Keratinocyte (primary cell): ENCODE data around the gene DIAPH2. TPM values are rescaled to one million over a fixed set of nuclear protein-coding genes. Genes with fewer than 3 reads are reported as not detected.

Experiments used
- DNase-seq: peaks from one replicate; pipeline ENCODE4 v3.0.0-alpha.2; 2011; ENCODE audit warnings: low read depth, missing footprints, low spot score
- FAIRE-seq: peaks from 2 replicates; lab custom pipeline; 2011; peaks lifted over from hg19 to GRCh38; lab: Jason Lieb, UNC
- H2AFZ ChIP-seq: 2 replicates; pipeline ENCODE4 v1.6.0; 2012; ENCODE audit warnings: low read length, control low read depth, inconsistent platforms; ENCODE audit not compliant: control insufficient read depth
- H3K27ac ChIP-seq: 2 replicates; pipeline ENCODE4 v1.5.1; 2011; ENCODE audit warnings: low read length; ENCODE audit not compliant: control insufficient read depth, insufficient read depth
- H3K27me3 ChIP-seq: 3 replicates; pipeline ENCODE4 v1.6.0; 2011; ENCODE audit warnings: low read length; ENCODE audit not compliant: control insufficient read depth, insufficient read depth; ENCODE audit errors: extremely low read depth
- H3K36me3 ChIP-seq, 2 experiments: 2 replicates in 1 of 2; 3 replicates in 1 of 2; pipeline ENCODE4 v1.5.1; 2011; ENCODE audit warnings: low read length in 2 of 2, mild to moderate bottlenecking in 1 of 2; ENCODE audit not compliant: control insufficient read depth in 2 of 2, insufficient read depth in 2 of 2; ENCODE audit errors: extremely low read depth in 1 of 2
- H3K4me1 ChIP-seq: 3 replicates; pipeline ENCODE4 v1.5.1; 2011; ENCODE audit warnings: low read length; ENCODE audit not compliant: control insufficient read depth, insufficient read depth; ENCODE audit errors: extremely low read depth
- H3K4me2 ChIP-seq: 3 replicates; pipeline ENCODE4 v1.6.0; 2011; ENCODE audit warnings: low read depth, low read length; ENCODE audit not compliant: control insufficient read depth, insufficient read depth; ENCODE audit errors: extremely low read depth
- H3K4me3 ChIP-seq, 3 experiments: fragments of 200-600 bp in 1 of 3; sonication (generic) in 1 of 3; 2 replicates in 2 of 3; 3 replicates in 1 of 3; pipeline ENCODE4 v1.5.1; 2011 to 2016; ENCODE audit warnings: low read length in 3 of 3, mild to moderate bottlenecking in 3 of 3, control low read depth in 2 of 3, inconsistent platforms in 1 of 3, low read depth in 1 of 3, mixed read lengths in 1 of 3, mixed run types in 1 of 3, moderate library complexity in 1 of 3; ENCODE audit not compliant: control insufficient read depth in 2 of 3, insufficient read depth in 2 of 3; ENCODE audit errors: extremely low read depth in 1 of 3
- H3K79me2 ChIP-seq: 2 replicates; pipeline ENCODE4 v1.6.0; 2012; ENCODE audit warnings: low read length; ENCODE audit not compliant: control insufficient read depth, insufficient read depth
- H3K9ac ChIP-seq: 3 replicates; pipeline ENCODE4 v1.6.0; 2011; ENCODE audit warnings: low read length; ENCODE audit not compliant: control insufficient read depth, insufficient read depth; ENCODE audit errors: extremely low read depth
- H3K9me1 ChIP-seq: 3 replicates; pipeline ENCODE4 v1.6.0; 2011; ENCODE audit warnings: low read length; ENCODE audit not compliant: control insufficient read depth, insufficient read depth; ENCODE audit errors: extremely low read depth
- H3K9me3 ChIP-seq: 2 replicates; pipeline ENCODE4 v1.5.1; 2012; ENCODE audit warnings: low read depth, low read length; ENCODE audit not compliant: control insufficient read depth
- H4K20me1 ChIP-seq: 3 replicates; pipeline ENCODE4 v1.6.0; 2011; ENCODE audit warnings: low read length; ENCODE audit not compliant: control insufficient read depth, insufficient read depth; ENCODE audit errors: extremely low read depth
- CTCF ChIP-seq, 3 experiments: IDR thresholded peaks in 1 of 3; conservative IDR thresholded peaks in 1 of 3; optimal IDR thresholded peaks in 1 of 3; 2 replicates in 2 of 3; 3 replicates in 1 of 3; pipeline versions ENCODE3 to v1.5.1; 2011; ENCODE audit warnings: low read length in 3 of 3, mild to moderate bottlenecking in 3 of 3, moderate library complexity in 2 of 3, control low read depth in 1 of 3, inconsistent platforms in 1 of 3; ENCODE audit not compliant: insufficient read depth in 2 of 3; ENCODE audit errors: extremely low read depth in 1 of 3
- EZH2 ChIP-seq: IDR thresholded peaks from one replicate; pipeline ENCODE4 v1.6.1; 2012; ENCODE audit warnings: inconsistent platforms, mild to moderate bottlenecking, low read length, moderate library complexity
- dilution Hi-C: fragments of 300-500 bp; cut with MboI; formaldehyde crosslinking; loops from one replicate; pipeline ENCODE4 v1.7.0; 2020; ENCODE audit warnings: low sequenced_read_pairs; ENCODE audit not compliant: extremely low pct_ligation_motif_present
- polyA plus RNA-seq, 5 experiments: library from polyadenylated mRNA; depleted of rRNA in 3 of 5; stranded (reverse) in 3 of 5; stranded (forward) in 1 of 5; unstranded in 1 of 5; fragments of >200 nt; gene quantifications; 1 replicate in 1 of 5; 2 replicates in 3 of 5; 3 replicates in 1 of 5; pipeline versions ENCODE4 v1.2.1 to v1.2.3, GENCODE V29; 2011 to 2012; ENCODE audit warnings: missing spikeins in 2 of 5, low read depth in 1 of 5, low replicate concordance in 1 of 5

The DIAPH2 gene
- polyA plus RNA-seq, 1 donor (not counting 4 experiments of a cell fraction or from before 2014, with no cell fraction given), result 7.4 TPM

- DNase-seq (no peak), FAIRE-seq (no peak)
- dilution Hi-C loops, result no loop called here
- Histone ChIP-seq H3K79me2 (no peaks in the 10 kb centered on the region), H2AFZ (no peak overlapping the region), H3K9me1 (no peaks in the 10 kb centered on the region), H3K36me3 (no peaks in the 10 kb centered on the region), H3K9ac (no peak overlapping the region), H3K27me3 (no peaks in the 10 kb centered on the region), H4K20me1 (no peaks in the 10 kb centered on the region), H3K4me1 (peaks cover 7% of the 10 kb centered on the region), H3K4me3 (no peak overlapping the region), H3K9me3 (no peaks in the 10 kb centered on the region), H3K4me2 (no peak overlapping the region), H3K27ac (no peak overlapping the region)
- no peak for TF ChIP-seq CTCF (optimal IDR thresholded peaks at IDR 0.05 in 1 of 3, IDR thresholded peaks at IDR 0.05 in 1 of 3, conservative IDR thresholded peaks at IDR 0.05 in 1 of 3; ENCODE audit: extremely low read depth in 1 of 3, insufficient read depth in 2 of 3, low read length in 3 of 3)
- TF ChIP-seq EZH2, result no peak
These were observed 581.9 kb downstream of the DIAPH2 start for GRCh38 chrX:97266406-97267121.

- Histone ChIP-seq H3K4me3 (no peak overlapping the region), H3K4me2 (no peak overlapping the region), H3K9ac (no peak overlapping the region), H3K27me3 (no peaks in the 10 kb centered on the region), H3K27ac (no peak overlapping the region), H4K20me1 (no peaks in the 10 kb centered on the region), H3K79me2 (no peaks in the 10 kb centered on the region), H3K4me1 (peaks cover 7% of the 10 kb centered on the region), H2AFZ (no peak overlapping the region), H3K9me1 (no peaks in the 10 kb centered on the region), H3K9me3 (no peaks in the 10 kb centered on the region), H3K36me3 (no peaks in the 10 kb centered on the region)
- no peak for DNase-seq
- no peak for FAIRE-seq
- TF ChIP-seq EZH2, result no peak
- TF ChIP-seq CTCF (optimal IDR thresholded peaks at IDR 0.05 in 1 of 3, IDR thresholded peaks at IDR 0.05 in 1 of 3, conservative IDR thresholded peaks at IDR 0.05 in 1 of 3; ENCODE audit: extremely low read depth in 1 of 3, insufficient read depth in 2 of 3, low read length in 3 of 3), result no peak
- dilution Hi-C loops, result no loop called here
These were observed 582.9 kb downstream of the DIAPH2 start for GRCh38 chrX:97267396-97268181.
